ENCODE measurements around the gene MLXIP. TPM values are rescaled to one million over a fixed set of nuclear protein-coding genes. Genes with fewer than 3 reads are reported as not detected.

The MLXIP gene
- total and polyA plus RNA-seq, 2 of the 8 experiments (the other 6 are each of a cell fraction or from before 2014, with no cell fraction given) = 5.5 to 40.5 TPM

DNA sequence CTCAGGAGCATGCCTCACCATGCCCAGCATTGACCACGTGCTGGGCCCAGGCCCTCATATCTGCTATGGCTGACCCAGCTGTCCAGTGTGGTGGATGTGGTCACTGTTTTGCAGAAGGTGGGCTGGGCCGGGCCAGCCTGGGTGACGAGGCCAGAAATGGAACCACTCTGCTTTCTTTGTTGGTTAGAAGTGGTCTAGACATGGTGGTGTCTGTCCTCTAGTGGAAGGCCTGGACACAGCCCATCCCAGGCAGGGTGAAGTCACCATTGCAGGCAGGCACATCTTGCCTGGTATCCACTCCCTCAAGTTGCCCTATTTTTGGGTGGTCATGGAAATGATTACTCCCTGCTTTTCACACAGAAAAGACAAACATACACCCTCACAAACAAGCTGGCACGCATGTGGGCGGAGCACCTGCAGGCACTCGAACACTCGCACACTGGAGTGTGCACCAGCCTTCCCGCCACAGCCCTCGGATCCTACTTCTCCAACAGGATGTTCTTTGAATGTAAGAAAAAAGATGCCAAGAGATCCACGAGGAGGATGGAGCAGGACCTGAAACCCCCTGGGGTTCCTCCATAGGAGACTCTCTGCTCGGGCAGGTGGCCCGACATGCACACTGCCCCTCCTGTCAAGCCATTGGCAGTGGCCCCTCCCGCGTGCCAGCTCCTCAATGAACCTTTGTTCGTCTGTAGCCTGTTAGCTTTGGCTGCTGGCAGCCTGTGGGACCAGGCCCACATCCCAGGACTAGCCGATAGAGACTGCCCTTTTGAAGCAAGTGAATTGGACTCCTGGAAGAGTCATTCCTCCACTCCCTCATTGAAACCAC is 38.4 kb downstream of the MLXIP start:
- no peaks in the 10 kb centered on the region; the same call in 1 of the 2 replicates for H3K79me1 ChIP-seq (ENCODE audit: low read depth, low read length)
- no peak overlapping the region for H3K27ac ChIP-seq (ENCODE audit: low read depth, low read length)
- FAIRE-seq = no peak
- H4K5ac ChIP-seq (ENCODE audit: insufficient read length, low read depth, low read length) = no peak overlapping the region
- no peak overlapping the region for H2BK12ac ChIP-seq (ENCODE audit: low read depth, low read length)
- 90% methylated on average over 16 of the region's 16 CpGs; no CpG with 5 or more reads in 1 of the 2 experiments for WGBS, 2 experiments (ENCODE audit: extremely low coverage in 1 of 2, insufficient coverage in 1 of 2, insufficient read length in 1 of 2, insufficient replicate concordance in 2 of 2, low coverage in 1 of 2, low lambda C conversion rate in 2 of 2, missing lambda C conversion rate in 1 of 2)
- no peaks in the 10 kb centered on the region for H3K23me2 ChIP-seq (ENCODE audit: low read depth, low read length)
- TF ChIP-seq RAD21 (IDR thresholded peaks at IDR 0.05 in 1 of 2, conservative IDR thresholded peaks at IDR 0.05 in 1 of 2; ENCODE audit: low read depth in 2 of 2, low read length in 2 of 2) = 0 out of 4 replicates have a peak, but pooled peaks of 1 of the 2 experiments have one; percentile 9
- TF ChIP-seq KDM4A (IDR thresholded peaks at IDR 0.05; ENCODE audit: low read depth, low read length, severe bottlenecking) = no peak
- CTCF ChIA-PET (ENCODE audit: partially characterized antibody) = interaction anchor here (0.6 to 18.2 kb wide), 8 partner anchors 9 to 638 kb away, joined by 3 to 379 read pairs (median 3); no protein-coding TSS in a partner anchor
- no peak overlapping the region for H2AK5ac ChIP-seq (ENCODE audit: low read depth, low read length)
- no peaks in the 10 kb centered on the region for H3K36me3 ChIP-seq (ENCODE audit: control insufficient read depth in 2 of 4, insufficient read depth in 4 of 4, low read length in 3 of 4)
- H3K79me2 ChIP-seq (ENCODE audit: control insufficient read depth in 1 of 2, insufficient read depth in 2 of 2, low read length in 2 of 2) = no peaks in the 10 kb centered on the region
- no peak overlapping the region for H3K4ac ChIP-seq (replicated peaks; ENCODE audit: insufficient read length, low read depth, low read length)
- peaks cover 0 to 3% of the 10 kb centered on the region in 2 experiments for H4K20me1 ChIP-seq (replicated peaks in 1 of 2; ENCODE audit: control insufficient read depth in 1 of 2, insufficient read depth in 2 of 2, low read length in 2 of 2)
- H4K8ac ChIP-seq (ENCODE audit: extremely low read depth, insufficient read depth, low read length) = no peak overlapping the region; the same call in 1 of the 2 replicates
- H3K4me3 ChIP-seq (ENCODE audit: extremely low read depth in 1 of 4, insufficient read depth in 2 of 4, low read depth in 3 of 4, low read length in 4 of 4) = no peak overlapping the region
- peaks cover 0 to 2% (median 0%) of the 10 kb centered on the region in 4 experiments; a peak in 1 of 7 replicates for H3K4me1 ChIP-seq (replicated peaks in 1 of 4; ENCODE audit: control insufficient read depth in 3 of 4, insufficient read depth in 4 of 4, low read length in 3 of 4)
- no peak overlapping the region; the same call in 1 of the 2 replicates for H2BK5ac ChIP-seq (ENCODE audit: low read depth, low read length)
- no peak overlapping the region for H3K18ac ChIP-seq (ENCODE audit: extremely low read depth, low read length)
- POLR2A ChIA-PET (ENCODE audit: partially characterized antibody) = interaction anchor here (0.9 kb wide), 1 partner anchor 96 kb away, joined by 3 read pairs; no protein-coding TSS in a partner anchor
- no peak overlapping the region for H3K14ac ChIP-seq (ENCODE audit: insufficient read length)
- no peaks in the 10 kb centered on the region for H3K9me3 ChIP-seq (ENCODE audit: insufficient read depth in 2 of 2, low read depth in 1 of 2, low read length in 1 of 2)
- no peak overlapping the region for H3K9ac ChIP-seq (replicated peaks in 1 of 4; ENCODE audit: extremely low read depth in 1 of 4, low read depth in 3 of 4, low read length in 3 of 4)
- H3K27me3 ChIP-seq (replicated peaks in 1 of 4; ENCODE audit: control insufficient read depth in 3 of 4, extremely low read depth in 1 of 4, insufficient read depth in 3 of 4, low read length in 3 of 4) = no peaks in the 10 kb centered on the region
- no peak overlapping the region for H2BK15ac ChIP-seq (ENCODE audit: low read length)
- H3K56ac ChIP-seq (replicated peaks; ENCODE audit: insufficient read length, low read depth, low read length) = no peak overlapping the region
- H3K4me2 ChIP-seq (ENCODE audit: insufficient read depth in 1 of 2, low read depth in 2 of 2, low read length in 2 of 2) = no peak overlapping the region
- no peak overlapping the region for H2BK20ac ChIP-seq (ENCODE audit: low read length)
- no peak overlapping the region for H3K23ac ChIP-seq (ENCODE audit: insufficient read length)
- no peak overlapping the region for H2BK120ac ChIP-seq (replicated peaks; ENCODE audit: low read depth, low read length)
- H2AFZ ChIP-seq (ENCODE audit: low read length) = no peak overlapping the region
- no peak overlapping the region for H4K91ac ChIP-seq (replicated peaks; ENCODE audit: insufficient read length, low read length)
- no peak for DNase-seq (ENCODE audit: low read depth in 1 of 2, low spot score in 2 of 2)
